Measurements from ENCODE around the gene EEF1A2. TPM values are rescaled to one million over a fixed set of nuclear protein-coding genes. Genes with fewer than 3 reads are reported as not detected.

Gene EEF1A2
- total and polyA plus RNA-seq, 2 experiments from 2014 or later, result 1.3 to 37.1 TPM

DNA sequence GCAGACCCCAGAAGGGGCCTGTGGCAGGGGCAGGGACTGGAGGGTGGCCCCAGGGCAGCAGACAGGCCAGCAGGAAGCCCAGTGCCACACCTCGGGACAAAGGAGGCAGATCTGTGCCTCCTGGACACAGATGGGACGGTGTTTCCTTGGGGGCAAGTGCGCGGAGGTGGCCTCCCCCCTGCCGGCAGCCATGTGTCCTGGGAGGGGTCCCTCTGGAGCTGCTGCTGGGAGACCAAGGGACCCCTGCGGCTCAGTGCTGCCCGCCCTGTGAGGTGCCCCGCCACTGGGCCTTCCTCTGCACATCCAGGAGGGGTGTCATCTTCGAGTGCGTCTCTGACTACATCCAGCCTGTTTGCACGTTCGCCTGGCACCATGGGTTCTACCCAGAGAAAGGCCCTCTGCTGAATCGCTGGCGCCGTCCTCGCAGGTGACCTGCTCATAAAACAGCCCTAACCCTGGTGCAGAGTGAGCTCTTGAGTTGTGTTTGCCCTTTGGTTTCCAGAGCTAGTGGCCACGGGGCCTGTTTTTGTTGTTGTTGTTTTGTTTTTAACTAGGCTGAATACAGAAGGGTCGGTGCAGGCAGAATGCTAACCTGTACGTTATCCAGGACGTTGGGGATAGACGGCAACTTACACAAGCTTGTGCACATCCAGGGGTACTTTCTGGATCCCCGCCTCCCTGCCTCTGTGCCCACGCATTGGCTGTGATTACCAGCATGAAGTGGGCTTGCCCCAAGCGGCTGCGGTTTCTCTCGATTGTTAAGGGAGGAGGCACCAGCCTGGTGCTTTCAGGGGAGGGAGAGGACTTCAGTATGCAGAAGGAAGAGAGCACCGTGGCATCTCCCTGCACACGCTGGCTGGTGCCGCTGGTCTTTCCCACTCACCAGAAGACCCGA is 25.1 kb downstream of the EEF1A2 start (continued):
- TF ChIP-seq, protein P1, sequence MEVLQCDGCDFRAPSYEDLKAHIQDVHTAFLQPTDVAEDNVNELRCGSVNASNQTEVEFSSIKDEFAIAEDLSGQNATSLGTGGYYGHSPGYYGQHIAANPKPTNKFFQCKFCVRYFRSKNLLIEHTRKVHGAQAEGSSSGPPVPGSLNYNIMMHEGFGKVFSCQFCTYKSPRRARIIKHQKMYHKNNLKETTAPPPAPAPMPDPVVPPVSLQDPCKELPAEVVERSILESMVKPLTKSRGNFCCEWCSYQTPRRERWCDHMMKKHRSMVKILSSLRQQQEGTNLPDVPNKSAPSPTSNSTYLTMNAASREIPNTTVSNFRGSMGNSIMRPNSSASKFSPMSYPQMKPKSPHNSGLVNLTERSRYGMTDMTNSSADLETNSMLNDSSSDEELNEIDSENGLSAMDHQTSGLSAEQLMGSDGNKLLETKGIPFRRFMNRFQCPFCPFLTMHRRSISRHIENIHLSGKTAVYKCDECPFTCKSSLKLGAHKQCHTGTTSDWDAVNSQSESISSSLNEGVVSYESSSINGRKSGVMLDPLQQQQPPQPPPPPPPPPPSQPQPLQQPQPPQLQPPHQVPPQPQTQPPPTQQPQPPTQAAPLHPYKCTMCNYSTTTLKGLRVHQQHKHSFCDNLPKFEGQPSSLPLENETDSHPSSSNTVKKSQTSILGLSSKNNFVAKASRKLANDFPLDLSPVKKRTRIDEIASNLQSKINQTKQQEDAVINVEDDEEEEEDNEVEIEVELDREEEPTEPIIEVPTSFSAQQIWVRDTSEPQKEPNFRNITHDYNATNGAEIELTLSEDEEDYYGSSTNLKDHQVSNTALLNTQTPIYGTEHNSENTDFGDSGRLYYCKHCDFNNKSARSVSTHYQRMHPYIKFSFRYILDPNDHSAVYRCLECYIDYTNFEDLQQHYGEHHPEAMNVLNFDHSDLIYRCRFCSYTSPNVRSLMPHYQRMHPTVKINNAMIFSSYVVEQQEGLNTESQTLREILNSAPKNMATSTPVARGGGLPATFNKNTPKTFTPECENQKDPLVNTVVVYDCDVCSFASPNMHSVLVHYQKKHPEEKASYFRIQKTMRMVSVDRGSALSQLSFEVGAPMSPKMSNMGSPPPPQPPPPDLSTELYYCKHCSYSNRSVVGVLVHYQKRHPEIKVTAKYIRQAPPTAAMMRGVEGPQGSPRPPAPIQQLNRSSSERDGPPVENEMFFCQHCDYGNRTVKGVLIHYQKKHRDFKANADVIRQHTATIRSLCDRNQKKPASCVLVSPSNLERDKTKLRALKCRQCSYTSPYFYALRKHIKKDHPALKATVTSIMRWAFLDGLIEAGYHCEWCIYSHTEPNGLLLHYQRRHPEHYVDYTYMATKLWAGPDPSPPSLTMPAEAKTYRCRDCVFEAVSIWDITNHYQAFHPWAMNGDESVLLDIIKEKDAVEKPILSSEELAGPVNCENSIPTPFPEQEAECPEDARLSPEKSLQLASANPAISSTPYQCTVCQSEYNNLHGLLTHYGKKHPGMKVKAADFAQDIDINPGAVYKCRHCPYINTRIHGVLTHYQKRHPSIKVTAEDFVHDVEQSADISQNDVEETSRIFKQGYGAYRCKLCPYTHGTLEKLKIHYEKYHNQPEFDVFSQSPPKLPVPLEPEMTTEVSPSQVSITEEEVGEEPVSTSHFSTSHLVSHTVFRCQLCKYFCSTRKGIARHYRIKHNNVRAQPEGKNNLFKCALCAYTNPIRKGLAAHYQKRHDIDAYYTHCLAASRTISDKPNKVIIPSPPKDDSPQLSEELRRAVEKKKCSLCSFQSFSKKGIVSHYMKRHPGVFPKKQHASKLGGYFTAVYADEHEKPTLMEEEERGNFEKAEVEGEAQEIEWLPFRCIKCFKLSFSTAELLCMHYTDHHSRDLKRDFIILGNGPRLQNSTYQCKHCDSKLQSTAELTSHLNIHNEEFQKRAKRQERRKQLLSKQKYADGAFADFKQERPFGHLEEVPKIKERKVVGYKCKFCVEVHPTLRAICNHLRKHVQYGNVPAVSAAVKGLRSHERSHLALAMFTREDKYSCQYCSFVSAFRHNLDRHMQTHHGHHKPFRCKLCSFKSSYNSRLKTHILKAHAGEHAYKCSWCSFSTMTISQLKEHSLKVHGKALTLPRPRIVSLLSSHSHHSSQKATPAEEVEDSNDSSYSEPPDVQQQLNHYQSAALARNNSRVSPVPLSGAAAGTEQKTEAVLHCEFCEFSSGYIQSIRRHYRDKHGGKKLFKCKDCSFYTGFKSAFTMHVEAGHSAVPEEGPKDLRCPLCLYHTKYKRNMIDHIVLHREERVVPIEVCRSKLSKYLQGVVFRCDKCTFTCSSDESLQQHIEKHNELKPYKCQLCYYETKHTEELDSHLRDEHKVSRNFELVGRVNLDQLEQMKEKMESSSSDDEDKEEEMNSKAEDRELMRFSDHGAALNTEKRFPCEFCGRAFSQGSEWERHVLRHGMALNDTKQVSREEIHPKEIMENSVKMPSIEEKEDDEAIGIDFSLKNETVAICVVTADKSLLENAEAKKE (CRISPR knock-in tag; IDR thresholded peaks at IDR 0.05), result no peak

DNA sequence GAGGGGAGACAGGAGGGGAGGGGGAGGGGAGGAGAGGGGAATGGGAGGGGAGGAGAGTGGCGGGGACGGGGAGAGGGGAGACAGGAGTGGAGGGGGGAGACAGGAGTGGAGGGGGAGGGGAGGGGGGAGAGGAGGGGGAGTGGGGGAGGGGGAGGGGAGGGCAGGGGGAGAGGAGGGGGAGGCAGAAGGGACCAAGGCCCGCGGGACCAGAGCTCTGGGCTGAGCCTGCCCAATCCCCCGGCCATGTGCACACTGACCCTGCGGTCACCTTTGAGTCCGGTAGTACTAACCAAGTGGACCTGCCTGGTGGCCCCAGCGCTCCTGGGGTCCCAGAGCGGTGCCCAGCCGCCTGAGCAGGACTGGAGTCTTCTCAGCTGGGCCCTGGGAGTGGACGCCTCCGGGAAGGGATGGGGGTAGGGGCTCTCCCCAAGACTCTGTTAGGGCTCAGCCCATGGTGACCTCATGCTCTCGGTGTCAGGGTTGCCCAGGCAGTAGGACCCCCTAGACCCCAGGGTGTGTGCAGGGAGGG is 26.0 kb downstream of the EEF1A2 start:
- peaks cover 4% of the 10 kb centered on the region; the same call in 1 of the 2 replicates for H4K20me1 ChIP-seq (replicated peaks; ENCODE audit: insufficient read depth)
- DNase-seq (ENCODE audit: low spot score) (no peak), ATAC-seq (no peak)
- Mint-ChIP-seq H3K27ac (no peak overlapping the region), H3K27me3 (ENCODE audit: insufficient read depth, low read depth, poor library complexity) (peaks cover 26% of the 10 kb centered on the region), H3K36me3 (ENCODE audit: low read depth) (no peaks in the 10 kb centered on the region), H3K9me3 (no peaks in the 10 kb centered on the region), H3K4me1 (peaks cover 36% of the 10 kb centered on the region), H3K4me3 (no peak overlapping the region)
- no peaks in the 10 kb centered on the region for H3K9me2 ChIP-seq (ENCODE audit: insufficient read depth)
- no peaks in the 10 kb centered on the region for H3K36me3 ChIP-seq (ENCODE audit: insufficient read depth)
- no peaks in the 10 kb centered on the region for H3K27me3 ChIP-seq (ENCODE audit: insufficient read depth)
- no peak overlapping the region for H3K27ac ChIP-seq (ENCODE audit: low read depth)
- no peak overlapping the region for H3K4me3 ChIP-seq
- peaks cover 13% of the 10 kb centered on the region for H3K4me1 ChIP-seq (ENCODE audit: insufficient read depth)
- no peak overlapping the region for H3K4me2 ChIP-seq
- 0 out of 2 replicates have a peak, but pooled peaks cover 4% of the 10 kb centered on the region for H3F3A ChIP-seq (replicated peaks; ENCODE audit: low read depth)
- peaks cover 32% of the 10 kb centered on the region for H3K79me2 ChIP-seq (replicated peaks; ENCODE audit: insufficient read depth)
- TF ChIP-seq CREB1 (CRISPR knock-in tag; IDR thresholded peaks at IDR 0.05; ENCODE audit: low read depth), result no peak
- no peak for TF ChIP-seq JUNB (IDR thresholded peaks at IDR 0.05; ENCODE audit: unreplicated experiment)
- H2AFZ ChIP-seq, result no peak overlapping the region

Measured in GM23338 (cell line).